Measurements from ENCODE around the gene DYNLT2B.
"Not testable (repeated sequence)": the region's sequence is repeated elsewhere in the genome, so short reads cannot be mapped to it uniquely, and the experiment has no call there.

DYNLT2B gene

DNA sequence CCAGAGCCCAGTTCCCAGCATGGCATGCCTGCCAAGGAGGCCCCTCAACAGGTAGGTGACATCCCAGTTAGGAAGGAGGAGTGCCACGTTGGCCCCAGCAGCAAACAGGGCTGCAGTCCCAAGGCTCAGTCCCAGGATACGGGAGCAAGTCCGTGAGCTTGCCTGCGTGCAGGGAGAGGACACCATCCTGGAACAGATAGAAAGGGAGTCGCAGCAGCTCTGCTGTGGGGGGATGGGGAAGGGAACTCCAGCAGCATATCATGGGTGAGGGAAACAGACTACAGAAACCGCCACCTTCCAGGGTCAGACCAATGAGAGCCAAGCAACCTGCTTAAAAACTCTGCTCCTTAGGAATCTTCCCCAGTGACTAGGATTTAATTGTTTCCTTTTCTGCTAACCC, 9.4 kb upstream of the DYNLT2B start:
- DNase-seq (ENCODE audit: low read depth in 2 of 3, low spot score in 2 of 3), result no peak

DNA sequence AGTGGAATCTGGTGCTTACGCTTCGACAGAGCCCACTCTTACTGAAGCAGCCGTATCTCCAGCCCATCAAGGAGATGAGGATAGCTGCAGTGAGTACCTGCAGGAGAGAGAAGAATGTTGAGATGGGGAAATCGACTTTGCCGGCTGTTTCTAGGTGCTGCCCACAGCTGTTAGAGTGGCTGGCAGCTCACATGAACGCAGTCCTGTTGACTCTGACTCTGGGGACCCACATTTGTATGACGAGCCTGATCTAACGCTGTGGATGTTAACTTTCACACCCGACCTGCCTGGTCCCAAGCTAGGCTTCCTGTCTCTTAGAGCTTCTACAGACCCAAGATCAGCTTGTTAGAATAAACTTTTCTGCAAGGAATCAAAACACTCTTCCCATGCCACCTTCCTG, 8.9 kb upstream of the DYNLT2B start:
- no peak for DNase-seq (ENCODE audit: low read depth in 2 of 3, low spot score in 2 of 3)

DNA sequence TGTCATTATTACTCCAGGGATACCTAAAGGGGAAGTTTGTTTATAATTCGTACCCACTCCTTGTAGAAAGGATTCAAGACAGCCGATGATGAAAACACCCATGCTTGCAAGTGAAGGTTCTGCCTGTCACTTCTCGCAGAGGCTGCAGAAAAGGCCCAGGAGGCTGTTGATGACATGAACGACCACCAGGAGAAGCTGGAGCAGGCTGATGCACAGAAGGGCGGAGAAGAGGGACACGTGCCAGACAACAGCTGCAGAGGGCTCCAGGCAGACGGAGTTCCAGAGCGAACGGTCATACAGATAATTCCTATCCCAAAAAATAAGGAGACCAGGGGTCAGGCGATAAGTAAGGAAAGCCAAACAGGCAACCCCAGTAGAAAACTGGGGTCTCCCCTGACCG, 5.7 kb upstream of the DYNLT2B start:
- DNase-seq (ENCODE audit: low read depth in 2 of 3, low spot score in 2 of 3), result no peak

GRCh38 chr3:196323016-196323415, 5.0 kb upstream of the DYNLT2B start:
- DNase-seq (ENCODE audit: low read depth in 2 of 3, low spot score in 2 of 3), result no peak

DNA sequence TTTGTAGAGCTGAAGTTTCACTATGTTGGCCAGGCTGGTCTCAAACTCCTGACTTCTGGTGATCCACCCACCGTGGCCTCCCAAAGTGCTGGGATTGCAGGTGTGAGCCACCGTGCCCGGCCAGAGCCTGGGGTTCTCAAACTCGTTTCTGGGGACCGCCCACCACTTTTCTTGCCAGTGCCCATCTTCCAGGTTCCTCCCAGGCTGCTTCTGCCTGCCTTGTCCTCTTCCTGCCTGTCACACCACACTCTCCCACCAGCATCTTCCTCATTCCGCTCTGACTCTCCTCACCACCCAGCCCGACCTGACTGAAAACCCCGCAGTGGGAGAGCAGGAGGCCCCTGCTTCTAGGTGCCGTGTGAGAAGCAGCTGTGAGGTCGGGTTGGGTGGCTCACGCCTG, 3.1 kb upstream of the DYNLT2B start:
- no peak for DNase-seq (ENCODE audit: low read depth in 2 of 3, low spot score in 2 of 3)

GRCh38 chr3:196320137-196320536, 2.1 kb upstream of the DYNLT2B start:
- DNase-seq (ENCODE audit: low read depth in 2 of 3, low spot score in 2 of 3), result no peak

- DNase-seq (ENCODE audit: low read depth in 2 of 3, low spot score in 2 of 3), result not testable (repeated sequence)
Observed at GRCh38 chr3:196316799-196317686, 997 bp downstream of the DYNLT2B start.

- no peak for DNase-seq (ENCODE audit: low read depth in 2 of 3, low spot score in 2 of 3)
Observed at GRCh38 chr3:196315821-196316220, 2.2 kb downstream of the DYNLT2B start.

DNA sequence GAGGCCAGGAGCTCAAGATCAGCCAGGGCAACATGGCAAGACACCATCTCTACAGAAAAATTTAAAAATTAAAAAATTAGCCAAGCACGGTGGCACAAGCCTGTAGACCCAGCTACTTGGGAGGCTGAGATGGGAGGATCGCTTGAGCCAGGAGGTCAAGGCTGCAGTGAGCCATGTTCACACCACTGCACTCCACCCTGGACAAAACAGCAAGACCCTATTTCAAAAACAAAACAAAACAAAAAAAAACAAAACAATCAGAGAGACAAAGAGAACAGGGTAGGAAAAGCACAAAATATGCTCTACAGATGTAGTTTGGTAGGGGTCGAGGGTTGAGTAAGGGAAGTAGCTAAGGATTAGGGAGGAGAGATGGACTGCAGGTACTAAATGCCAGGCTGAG, 3.4 kb downstream of the DYNLT2B start:
- no peak for DNase-seq (ENCODE audit: low read depth in 2 of 3, low spot score in 2 of 3)

- DNase-seq (ENCODE audit: low read depth in 2 of 3, low spot score in 2 of 3), result not testable (repeated sequence)
Observed at GRCh38 chr3:196314086-196314485, 4.0 kb downstream of the DYNLT2B start.

DNA sequence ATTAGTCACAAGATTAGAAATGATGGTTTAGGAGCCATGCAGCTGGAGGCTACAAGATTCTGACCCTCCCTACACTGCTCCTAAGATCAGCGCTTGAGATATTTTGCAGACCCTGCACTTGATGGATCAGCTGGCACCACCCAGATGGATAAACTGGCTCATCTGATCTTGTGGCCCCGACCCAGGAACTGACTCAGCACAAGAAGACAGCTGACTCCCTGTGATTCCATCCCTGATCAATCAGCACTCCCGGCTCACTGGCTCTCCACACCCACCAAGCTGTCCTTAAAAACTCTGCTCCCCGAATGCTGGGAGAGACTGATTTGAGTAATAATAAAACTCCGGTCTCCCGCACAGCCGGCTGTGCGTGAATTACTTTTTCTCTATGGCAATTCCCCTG, 15.1 kb downstream of the DYNLT2B start:
- not testable (repeated sequence) for DNase-seq (ENCODE audit: low read depth in 2 of 3, low spot score in 2 of 3)

DNA sequence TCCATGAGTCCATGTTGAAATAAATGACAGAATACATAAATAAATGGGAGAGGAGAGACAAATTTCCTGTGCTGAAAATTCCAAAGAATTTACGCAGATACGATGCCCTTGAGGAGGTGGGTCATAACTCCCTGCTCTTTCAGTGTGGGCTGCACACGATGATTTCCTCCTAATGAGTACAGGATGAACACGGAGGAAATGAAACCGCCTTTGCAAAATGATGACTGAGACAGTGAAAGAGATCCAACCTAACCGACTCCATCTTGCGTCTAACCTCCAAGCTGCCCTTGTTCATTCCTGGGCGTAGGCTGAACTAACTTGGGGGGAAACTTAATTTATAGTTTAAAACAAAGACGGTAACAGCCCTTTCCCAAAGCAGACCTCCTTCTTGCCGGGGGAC, 15.5 kb downstream of the DYNLT2B start:
- not testable (repeated sequence) for DNase-seq (ENCODE audit: low read depth in 2 of 3, low spot score in 2 of 3)

- DNase-seq (ENCODE audit: low read depth in 2 of 3, low spot score in 2 of 3), result no peak
Observed at GRCh38 chr3:196298521-196298920, 19.5 kb downstream of the DYNLT2B start.

- DNase-seq (ENCODE audit: low read depth in 2 of 3, low spot score in 2 of 3), result no peak
Observed at GRCh38 chr3:196292286-196292923, 25.6 kb downstream of the DYNLT2B start.

GRCh38 chr3:196288141-196288460, 29.9 kb downstream of the DYNLT2B start:
- DNase-seq (ENCODE audit: low read depth in 2 of 3, low spot score in 2 of 3), result no peak

GRCh38 chr3:196287440-196288140, 30.4 kb downstream of the DYNLT2B start, which contains the start of gene PCYT1A:
PCYT1A (minus strand) TSS chr3:196287726; CDS start chr3:196270531, 17,195 bp downstream.
- DNase-seq (ENCODE audit: low read depth in 2 of 3, low spot score in 2 of 3), result peak; percentile 57 to 65 (median 62)

GRCh38 chr3:196287090-196287439, 31.0 kb downstream of the DYNLT2B start:
- peak in 2 of 3 experiments; percentile 11 to 14 for DNase-seq (ENCODE audit: low read depth in 2 of 3, low spot score in 2 of 3)

GRCh38 chr3:196284396-196284795, 33.6 kb downstream of the DYNLT2B start:
- no peak for DNase-seq (ENCODE audit: low read depth in 2 of 3, low spot score in 2 of 3)

GRCh38 chr3:196281962-196282361, 36.1 kb downstream of the DYNLT2B start:
- DNase-seq (ENCODE audit: low read depth in 2 of 3, low spot score in 2 of 3), result no peak

DNA sequence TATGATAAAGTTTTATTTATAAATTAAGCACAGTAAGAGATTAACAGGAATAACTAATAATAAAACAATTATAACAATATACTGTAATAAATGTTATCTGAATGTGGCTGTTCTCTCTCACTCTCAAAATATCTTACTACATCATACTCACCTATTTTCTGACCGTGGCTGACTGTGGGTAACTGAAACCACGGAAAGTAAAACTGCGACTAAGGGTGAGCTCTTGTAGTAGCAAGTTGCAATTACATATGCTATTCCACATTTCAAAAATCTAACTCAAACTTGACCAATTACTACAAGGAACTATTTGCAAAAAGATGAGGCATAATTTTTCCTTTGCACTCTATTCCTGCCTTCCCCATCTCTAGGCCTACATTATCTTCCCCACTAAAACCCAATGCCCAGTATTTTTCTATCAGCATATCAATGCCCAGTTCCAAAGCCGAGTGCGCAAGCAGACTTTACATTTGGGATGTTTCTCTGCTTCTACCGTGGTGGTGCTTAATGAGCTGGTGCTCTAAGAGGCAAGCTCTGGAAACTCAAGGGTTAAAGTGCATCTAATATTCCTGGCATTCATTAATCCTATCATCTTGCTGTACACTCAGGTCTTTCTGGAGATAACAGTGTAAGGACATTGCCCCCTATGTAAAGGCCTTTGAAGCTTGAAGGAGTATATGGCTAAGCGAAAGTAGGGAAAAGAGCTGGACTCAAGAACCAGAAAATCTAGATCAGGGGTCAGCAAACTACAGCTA, 37.2 kb downstream of the DYNLT2B start:
- no peak for DNase-seq (ENCODE audit: low read depth in 2 of 3, low spot score in 2 of 3)

- DNase-seq (ENCODE audit: low read depth in 2 of 3, low spot score in 2 of 3), result no peak
Observed at GRCh38 chr3:196275126-196275525, 42.9 kb downstream of the DYNLT2B start.
